Activated CD8-positive, alpha-beta memory T cell treated with anti-CD3 and anti-CD28 coated beads for 36 hours (primary cell): Measurements from ENCODE around the gene EVI5. TPM values are rescaled to one million over a fixed set of nuclear protein-coding genes. Genes with fewer than 3 reads are reported as not detected.
"Not testable (repeated sequence)": the region's sequence is repeated elsewhere in the genome, so short reads cannot be mapped to it uniquely, and the experiment has no call there.

ENCODE experiments used
- CTCF ChIA-PET: fragments of 350-600 bp; sonication (Branson Sonifier 250); formaldehyde crosslinking; loops from one replicate; lab custom pipeline; 2021; ENCODE audit warnings: antibody characterized with exemption; lab: Charles Lee
- POLR2A ChIA-PET: fragments of 350-600 bp; sonication (Branson Sonifier 250); formaldehyde crosslinking; loops from one replicate; lab custom pipeline; 2021; ENCODE audit warnings: antibody characterized with exemption; lab: Charles Lee
- total RNA-seq, 2 experiments: library from RNA; stranded (reverse); gene quantifications; one replicate each; pipeline ENCODE4 v1.2.3, GENCODE V29; 2021

Gene EVI5
- total RNA-seq, 2 experiments from 2014 or later = 49.3 to 51.2 TPM

GRCh38 chr1:92803140-92803887, 18.4 kb upstream of the EVI5 start:
- ChIA-PET POLR2A (no interaction called here), CTCF (interaction anchor here (1.0 kb wide), 1 partner anchor 27 kb away, joined by 3 read pairs; no protein-coding TSS in a partner anchor)

- CTCF ChIA-PET = no interaction called here
- POLR2A ChIA-PET = no interaction called here
Measured at GRCh38 chr1:92797961-92798360, 13.1 kb upstream of the EVI5 start.

- ChIA-PET CTCF (no interaction called here), POLR2A (no interaction called here)
Measured at GRCh38 chr1:92797297-92797696, 12.4 kb upstream of the EVI5 start.

GRCh38 chr1:92795166-92795565, 10.3 kb upstream of the EVI5 start:
- ChIA-PET CTCF (interaction anchor here (0.6 kb wide), 1 partner anchor 24 kb away, joined by 3 read pairs; no protein-coding TSS in a partner anchor), POLR2A (no interaction called here)

- ChIA-PET POLR2A (no interaction called here), CTCF (interaction anchor here (1.4 kb wide), 1 partner anchor 26 kb away, joined by 5 read pairs; no protein-coding TSS in a partner anchor)
Measured at GRCh38 chr1:92792340-92792782, 7.5 kb upstream of the EVI5 start.

GRCh38 chr1:92791487-92792066, 6.7 kb upstream of the EVI5 start:
- ChIA-PET POLR2A (no interaction called here), CTCF (interaction anchor here (0.6 to 1.4 kb wide), 2 partner anchors 42 to 48 kb away, joined by 3 to 6 read pairs; no protein-coding TSS in a partner anchor)

GRCh38 chr1:92790867-92791266, 6.0 kb upstream of the EVI5 start:
- ChIA-PET POLR2A (interaction anchor here (0.7 kb wide), 1 partner anchor 41 kb away, joined by 8 read pairs; the partner anchor contains the start of gene RPL5), CTCF (interaction anchor here (0.6 to 1.4 kb wide), 3 partner anchors 40 to 43 kb away, joined by 3 to 6 read pairs (median 3); no protein-coding TSS in a partner anchor)

- CTCF ChIA-PET = interaction anchor here (1.4 kb wide), 1 partner anchor 41 kb away, joined by 6 read pairs; no protein-coding TSS in a partner anchor
- POLR2A ChIA-PET = no interaction called here
Measured at GRCh38 chr1:92790081-92790480, 5.2 kb upstream of the EVI5 start.

- POLR2A ChIA-PET = interaction anchor here (0.8 kb wide), 1 partner anchor 40 kb away, joined by 11 read pairs; no protein-coding TSS in a partner anchor
- CTCF ChIA-PET = interaction anchor here (0.7 kb wide), 1 partner anchor 219 kb away, joined by 3 read pairs; no protein-coding TSS in a partner anchor
Measured at GRCh38 chr1:92786111-92786901, 1.4 kb upstream of the EVI5 start.

- POLR2A ChIA-PET = interaction anchor here (0.7 kb wide), 1 partner anchor 30 kb away, joined by 6 read pairs; no protein-coding TSS in a partner anchor
- CTCF ChIA-PET = interaction anchor here (0.7 to 1.3 kb wide), 4 partner anchors 32 to 78 kb away, joined by 3 to 4 read pairs (median 3); partner anchors contain the start of gene RPL5
Measured at GRCh38 chr1:92784021-92784638, 778 bp downstream of the EVI5 start.

- ChIA-PET CTCF (interaction anchor here (0.7 to 1.1 kb wide), 3 partner anchors 49 to 78 kb away, joined by 3 to 4 read pairs (median 3); partner anchors contain the start of gene RPL5), POLR2A (interaction anchor here (0.7 kb wide), 1 partner anchor 30 kb away, joined by 6 read pairs; no protein-coding TSS in a partner anchor)
Measured at GRCh38 chr1:92783550-92783949, 1.4 kb downstream of the EVI5 start.

GRCh38 chr1:92778376-92778775, 6.5 kb downstream of the EVI5 start:
- CTCF ChIA-PET = no interaction called here
- POLR2A ChIA-PET = no interaction called here

GRCh38 chr1:92774407-92774806, 10.5 kb downstream of the EVI5 start:
- POLR2A ChIA-PET = no interaction called here
- CTCF ChIA-PET = no interaction called here

- CTCF ChIA-PET, POLR2A ChIA-PET: not testable (repeated sequence)
Measured at GRCh38 chr1:92773749-92774148, 11.2 kb downstream of the EVI5 start.

- ChIA-PET CTCF (no interaction called here), POLR2A (no interaction called here)
Measured at GRCh38 chr1:92769856-92770255, 15.1 kb downstream of the EVI5 start.

GRCh38 chr1:92768915-92769314, 16.0 kb downstream of the EVI5 start:
- CTCF ChIA-PET = no interaction called here

GRCh38 chr1:92768296-92768695, 16.6 kb downstream of the EVI5 start:
- POLR2A ChIA-PET = no interaction called here
- CTCF ChIA-PET = no interaction called here

More at GRCh38 chr1:92768915-92769314, 16.0 kb downstream of the EVI5 start:
- POLR2A ChIA-PET = no interaction called here

- POLR2A ChIA-PET = no interaction called here
- CTCF ChIA-PET = no interaction called here
Measured at GRCh38 chr1:92764116-92764515, 20.8 kb downstream of the EVI5 start.
